HG02973 (cell line): ENCODE results near the gene PNLDC1.
"Not testable (repeated sequence)": the region's sequence is repeated elsewhere in the genome, so short reads cannot be mapped to it uniquely, and the experiment has no call there.

Experiments
- ATAC-seq: cut with Tn5 transposase; IDR thresholded peaks from one replicate; pipeline ENCODE4 v1.9.1; 2021; ENCODE audit warnings: moderate library complexity; ENCODE audit not compliant: unreplicated experiment

The PNLDC1 gene

GRCh38 chr6:159842035-159842434 is 42.0 kb downstream of the PNLDC1 start:
- no peak for ATAC-seq

DNA sequence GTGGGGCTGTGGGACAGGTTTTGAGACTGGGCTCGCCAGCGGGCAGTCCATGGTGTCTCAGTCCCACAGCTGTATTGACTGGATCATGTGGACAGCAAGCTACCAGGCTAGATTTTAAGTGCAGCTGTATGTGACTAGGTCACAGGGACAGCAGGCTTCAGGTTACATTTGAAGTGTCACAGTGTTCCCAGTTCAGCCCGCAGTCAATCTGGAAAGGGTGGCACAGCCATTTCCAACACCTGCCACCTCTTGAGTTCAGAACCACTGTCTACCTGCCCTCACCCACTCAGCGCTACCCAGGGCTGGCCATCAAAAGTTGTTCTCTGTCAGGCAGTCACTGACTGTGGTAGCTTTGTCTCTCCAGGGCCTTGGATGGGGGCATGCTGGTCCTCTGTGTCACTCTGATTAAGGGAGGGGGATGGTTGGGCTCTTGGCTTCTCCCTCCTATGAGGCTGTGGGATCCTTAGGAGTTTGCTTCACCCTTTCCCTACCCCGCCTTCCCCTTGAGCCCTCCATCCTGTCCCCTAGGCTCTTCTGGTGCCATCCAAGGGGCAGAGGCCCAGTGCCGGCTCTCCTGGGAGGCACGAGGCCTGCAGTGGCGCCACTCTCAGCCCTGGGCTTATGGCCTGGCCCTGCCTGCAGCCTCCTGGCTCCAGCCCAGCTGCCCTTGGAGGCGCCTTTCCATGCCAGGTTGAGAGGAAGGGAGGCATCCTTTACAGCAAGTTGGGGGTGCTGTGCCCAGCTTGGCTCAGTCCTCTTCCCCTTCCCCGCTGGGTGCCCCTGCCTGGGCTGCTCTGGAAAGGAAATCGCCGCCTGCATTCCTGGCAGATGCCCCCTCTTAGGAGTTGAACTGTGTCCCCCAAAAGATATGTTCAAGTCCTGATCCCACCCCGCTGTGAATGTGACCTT is 44.9 kb downstream of the PNLDC1 start:
- no peak for ATAC-seq

DNA sequence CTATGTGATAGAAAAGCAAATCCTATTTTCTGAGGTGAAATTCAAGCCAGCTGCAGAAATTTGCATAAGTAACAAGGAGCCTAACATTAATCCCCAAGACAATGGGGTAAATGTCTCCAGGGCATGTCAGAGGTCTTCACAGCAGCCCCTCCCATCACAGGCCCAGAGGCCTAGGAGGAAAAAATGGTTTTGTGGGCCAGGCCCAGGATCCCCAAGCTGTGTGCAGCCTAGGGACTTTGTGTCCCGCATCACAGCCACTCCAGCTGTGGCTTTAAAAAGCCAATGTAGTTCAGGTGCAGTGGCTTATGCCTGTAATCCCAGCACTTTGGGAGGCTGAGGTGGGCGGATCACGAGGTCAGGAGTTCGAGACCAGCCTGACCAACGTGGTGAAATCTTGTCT is 48.5 kb downstream of the PNLDC1 start:
- ATAC-seq: not testable (repeated sequence)

DNA sequence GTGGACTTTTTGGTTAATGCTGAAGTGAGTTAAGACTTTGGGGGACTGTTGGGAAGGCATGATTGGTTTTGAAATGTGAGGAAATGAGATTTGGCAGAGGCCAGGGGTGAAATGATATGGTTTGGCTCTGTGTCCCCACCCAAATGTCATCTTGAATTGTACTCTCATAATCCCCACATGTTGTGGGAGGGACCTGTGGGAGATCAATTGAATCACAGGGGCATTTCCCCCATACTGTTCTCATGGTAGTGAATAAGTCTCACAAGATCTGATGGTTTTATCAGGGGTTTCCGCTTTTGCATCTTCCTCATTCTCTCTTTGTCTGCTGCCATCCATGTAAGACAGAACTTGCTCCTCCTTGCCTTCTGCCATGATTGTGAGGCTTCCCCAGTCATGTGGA is 49.8 kb downstream of the PNLDC1 start:
- ATAC-seq: not testable (repeated sequence)

GRCh38 chr6:159852877-159853276 is 52.8 kb downstream of the PNLDC1 start:
- no peak for ATAC-seq

DNA sequence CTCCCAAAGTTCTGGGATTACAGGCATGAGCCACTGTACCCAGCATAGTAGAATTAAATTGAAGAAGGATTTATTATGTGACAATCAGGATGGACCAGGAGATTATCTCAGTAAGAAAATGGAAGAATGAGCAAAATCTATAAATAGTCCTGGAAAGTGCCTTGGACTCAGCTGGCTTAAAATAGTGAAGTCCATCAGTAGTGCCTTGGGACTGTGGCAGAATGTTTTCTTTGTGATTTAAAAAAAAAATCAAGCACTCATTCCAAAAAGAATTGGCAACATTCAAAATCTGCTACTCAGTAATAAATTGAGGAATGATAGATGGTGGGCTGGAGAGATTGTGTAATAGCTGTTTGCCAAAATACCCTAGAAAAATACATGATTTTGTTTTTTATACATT is 53.7 kb downstream of the PNLDC1 start:
- no peak for ATAC-seq

- ATAC-seq: no peak
These were observed 54.9 kb downstream of the PNLDC1 start for GRCh38 chr6:159854959-159855358.

GRCh38 chr6:159858259-159858658 is 58.2 kb downstream of the PNLDC1 start:
- ATAC-seq: no peak

GRCh38 chr6:159860482-159860881 is 60.4 kb downstream of the PNLDC1 start:
- ATAC-seq: no peak

- ATAC-seq: no peak
These were observed 62.0 kb downstream of the PNLDC1 start for GRCh38 chr6:159862103-159862502.

GRCh38 chr6:159863341-159863740 is 63.3 kb downstream of the PNLDC1 start:
- not testable (repeated sequence) for ATAC-seq

DNA sequence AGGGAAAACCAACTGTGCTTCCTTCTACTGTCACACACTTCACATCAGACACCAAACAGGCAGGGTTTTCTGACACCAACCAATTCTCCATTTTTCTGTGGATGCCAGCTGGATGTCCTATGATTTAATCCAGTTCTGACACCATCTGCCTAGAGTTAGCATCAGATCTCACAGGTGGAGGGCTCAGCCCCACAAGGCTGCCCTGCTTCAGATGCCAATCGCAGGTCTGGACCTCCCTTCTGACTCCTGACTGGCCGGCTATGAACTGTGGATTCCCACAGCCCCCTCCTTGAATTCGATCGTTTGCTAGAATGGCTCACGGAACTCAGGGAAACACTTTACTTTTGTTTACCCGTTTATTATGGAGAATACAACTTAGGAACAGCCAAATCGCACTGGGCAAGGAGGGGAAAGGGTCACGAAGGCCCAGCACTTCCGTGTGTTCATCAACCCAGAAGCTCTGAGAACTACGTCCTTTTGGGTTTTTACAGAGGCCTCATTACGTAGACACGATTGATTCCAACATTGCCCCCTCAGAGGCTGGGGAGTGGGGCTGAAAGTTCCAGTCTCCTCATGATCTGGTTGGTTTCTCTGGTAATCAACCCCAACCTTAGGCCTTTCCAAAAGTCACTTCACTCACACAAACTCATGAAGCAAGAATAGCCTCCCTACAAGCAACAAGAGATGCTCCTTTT is 65.3 kb downstream of the PNLDC1 start:
- no peak for ATAC-seq

GRCh38 chr6:159866286-159867247 is 66.5 kb downstream of the PNLDC1 start:
- ATAC-seq: no peak
